ENCODE measurements around the gene AFG3L2.
A peak's percentile ranks its signal among the peaks of the same experiment; 100 is the strongest.

Gene AFG3L2

DNA sequence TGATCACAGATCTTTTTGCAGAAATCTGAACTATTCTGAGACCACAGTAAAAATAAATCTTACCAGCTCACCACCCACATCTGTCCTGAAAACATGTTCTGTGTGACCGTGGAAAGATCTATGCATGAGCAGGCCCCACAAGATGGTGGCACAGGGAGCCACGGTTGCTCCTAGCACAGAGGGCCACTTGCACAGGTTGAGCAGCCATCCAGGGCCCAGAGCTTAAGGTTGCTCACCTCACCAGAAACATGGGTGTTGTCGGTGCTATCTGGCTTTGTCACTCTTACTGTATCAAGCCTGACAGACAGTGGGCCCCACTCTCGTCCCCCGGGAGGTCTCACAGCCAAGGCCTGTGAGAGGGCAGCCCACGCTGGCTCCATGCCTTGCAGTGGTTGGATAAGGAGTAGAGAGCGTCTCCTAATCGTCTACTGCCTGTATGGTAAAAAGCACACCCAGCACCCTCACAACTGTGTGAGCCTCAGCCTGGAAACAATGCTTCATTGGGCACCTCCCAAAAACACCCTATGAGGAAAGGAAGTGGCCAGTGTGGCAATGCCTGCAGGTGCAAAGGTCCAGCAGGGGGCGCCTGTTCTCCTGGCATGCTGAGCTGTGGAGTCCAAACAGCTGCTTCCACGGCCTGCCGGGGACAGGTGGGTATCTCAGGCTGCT lies 49.4 kb downstream of the AFG3L2 start:
- Histone ChIP-seq H3K27ac (no peak overlapping the region), H3K36me3 (replicated peaks) (peaks cover 56% of the 10 kb centered on the region), H3K4me3 (ENCODE audit: low read depth, low read length) (no peak overlapping the region), H3K27me3 (replicated peaks) (no peaks in the 10 kb centered on the region)
- in situ Hi-C loops (cut with HindIII; ENCODE audit: low pct_ligation_motif_present, low sequenced_read_pairs): no loop called here
- peak; percentile 84 for DNase-seq
- TF ChIP-seq, protein P1, sequence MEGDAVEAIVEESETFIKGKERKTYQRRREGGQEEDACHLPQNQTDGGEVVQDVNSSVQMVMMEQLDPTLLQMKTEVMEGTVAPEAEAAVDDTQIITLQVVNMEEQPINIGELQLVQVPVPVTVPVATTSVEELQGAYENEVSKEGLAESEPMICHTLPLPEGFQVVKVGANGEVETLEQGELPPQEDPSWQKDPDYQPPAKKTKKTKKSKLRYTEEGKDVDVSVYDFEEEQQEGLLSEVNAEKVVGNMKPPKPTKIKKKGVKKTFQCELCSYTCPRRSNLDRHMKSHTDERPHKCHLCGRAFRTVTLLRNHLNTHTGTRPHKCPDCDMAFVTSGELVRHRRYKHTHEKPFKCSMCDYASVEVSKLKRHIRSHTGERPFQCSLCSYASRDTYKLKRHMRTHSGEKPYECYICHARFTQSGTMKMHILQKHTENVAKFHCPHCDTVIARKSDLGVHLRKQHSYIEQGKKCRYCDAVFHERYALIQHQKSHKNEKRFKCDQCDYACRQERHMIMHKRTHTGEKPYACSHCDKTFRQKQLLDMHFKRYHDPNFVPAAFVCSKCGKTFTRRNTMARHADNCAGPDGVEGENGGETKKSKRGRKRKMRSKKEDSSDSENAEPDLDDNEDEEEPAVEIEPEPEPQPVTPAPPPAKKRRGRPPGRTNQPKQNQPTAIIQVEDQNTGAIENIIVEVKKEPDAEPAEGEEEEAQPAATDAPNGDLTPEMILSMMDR (IDR thresholded peaks at IDR 0.05; ENCODE audit: low read depth, low read length, missing control alignments): peak; percentile 95

DNA sequence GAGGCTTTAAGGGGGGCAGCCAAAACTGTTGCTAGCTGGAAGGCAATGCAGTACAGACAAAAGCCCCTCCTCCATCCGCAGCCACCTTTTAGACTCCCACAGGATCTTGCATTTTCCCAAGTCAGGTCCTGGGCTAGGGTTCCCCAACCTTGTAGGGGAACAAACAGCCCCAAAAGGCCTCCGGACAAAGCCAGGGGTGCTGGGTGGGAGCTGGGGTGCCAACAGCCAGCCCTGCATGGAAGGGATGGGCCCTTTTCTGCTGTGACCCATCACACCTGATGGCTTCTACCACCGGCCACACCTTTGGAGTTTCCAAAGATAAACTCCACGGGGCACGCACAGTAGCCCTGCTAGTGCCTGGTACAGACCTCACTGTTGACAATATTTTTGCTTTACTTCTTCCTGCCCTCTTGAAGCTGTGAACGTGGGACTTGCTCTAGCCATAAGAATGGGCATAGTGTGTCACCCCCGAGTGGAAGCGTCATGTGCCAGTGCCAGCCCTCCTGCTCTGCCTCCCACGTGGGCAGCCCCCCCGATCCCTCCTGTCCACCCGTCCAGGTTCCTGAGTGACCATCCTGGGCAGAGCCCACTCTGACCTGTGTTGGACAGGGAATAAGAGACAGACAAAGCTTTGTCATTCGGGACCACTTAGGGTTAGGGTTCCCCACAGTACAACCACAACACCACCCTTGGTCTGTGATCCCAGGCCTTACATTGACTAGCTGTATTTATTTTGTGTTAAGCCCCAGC lies 50.1 kb downstream of the AFG3L2 start:
- Histone ChIP-seq H3K36me3 (replicated peaks) (peaks cover 63% of the 10 kb centered on the region), H3K27ac (no peak overlapping the region), H3K27me3 (replicated peaks) (no peaks in the 10 kb centered on the region), H3K4me3 (ENCODE audit: low read depth, low read length) (no peak overlapping the region)
- TF ChIP-seq, protein P1 (IDR thresholded peaks at IDR 0.05; ENCODE audit: low read depth, low read length, missing control alignments): no peak
- in situ Hi-C loops (cut with HindIII; ENCODE audit: low pct_ligation_motif_present, low sequenced_read_pairs): no loop called here
- DNase-seq: no peak

DNA sequence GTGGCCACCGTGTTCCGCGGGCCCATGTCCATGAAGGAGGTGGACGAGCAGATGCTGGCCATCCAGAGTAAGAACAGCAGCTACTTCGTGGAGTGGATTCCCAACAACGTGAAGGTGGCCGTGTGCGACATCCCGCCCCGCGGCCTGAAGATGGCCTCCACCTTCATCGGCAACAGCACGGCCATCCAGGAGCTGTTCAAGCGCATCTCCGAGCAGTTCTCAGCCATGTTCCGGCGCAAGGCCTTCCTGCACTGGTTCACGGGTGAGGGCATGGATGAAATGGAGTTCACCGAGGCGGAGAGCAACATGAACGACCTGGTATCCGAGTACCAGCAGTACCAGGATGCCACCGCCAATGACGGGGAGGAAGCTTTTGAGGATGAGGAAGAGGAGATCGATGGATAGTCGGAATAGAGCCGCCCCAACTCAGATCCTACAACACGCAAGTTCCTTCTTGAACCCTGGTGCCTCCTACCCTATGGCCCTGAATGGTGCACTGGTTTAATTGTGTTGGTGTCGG lies 51.2 kb downstream of the AFG3L2 start:
- Histone ChIP-seq H3K27ac (no peak overlapping the region), H3K36me3 (replicated peaks) (peaks cover 73% of the 10 kb centered on the region)
- in situ Hi-C loops (cut with HindIII; ENCODE audit: low pct_ligation_motif_present, low sequenced_read_pairs): no loop called here

DNA sequence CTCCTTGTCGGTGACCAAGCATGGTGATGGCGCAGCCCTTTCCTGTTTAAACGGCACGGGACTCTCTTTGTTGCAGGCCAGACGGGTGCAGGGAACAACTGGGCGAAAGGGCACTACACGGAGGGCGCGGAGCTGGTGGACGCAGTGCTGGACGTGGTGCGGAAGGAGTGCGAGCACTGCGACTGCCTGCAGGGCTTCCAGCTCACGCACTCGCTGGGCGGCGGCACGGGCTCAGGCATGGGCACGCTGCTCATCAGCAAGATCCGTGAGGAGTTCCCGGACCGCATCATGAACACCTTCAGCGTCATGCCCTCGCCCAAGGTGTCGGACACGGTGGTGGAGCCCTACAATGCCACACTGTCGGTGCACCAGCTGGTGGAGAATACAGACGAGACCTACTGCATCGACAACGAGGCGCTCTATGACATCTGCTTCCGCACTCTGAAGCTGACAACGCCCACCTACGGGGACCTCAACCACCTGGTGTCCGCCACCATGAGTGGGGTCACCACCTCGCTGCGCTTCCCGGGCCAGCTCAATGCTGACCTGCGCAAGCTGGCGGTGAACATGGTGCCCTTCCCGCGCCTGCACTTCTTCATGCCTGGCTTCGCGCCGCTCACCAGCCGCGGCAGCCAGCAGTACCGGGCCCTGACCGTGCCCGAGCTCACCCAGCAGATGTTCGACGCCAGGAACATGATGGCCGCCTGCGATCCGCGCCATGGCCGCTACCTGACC lies 51.9 kb downstream of the AFG3L2 start:
- no peak for DNase-seq
- Histone ChIP-seq H3K36me3 (replicated peaks) (peaks cover 79% of the 10 kb centered on the region), H3K27me3 (replicated peaks) (no peaks in the 10 kb centered on the region), H3K4me3 (ENCODE audit: low read depth, low read length) (no peak overlapping the region), H3K27ac (no peak overlapping the region)
- in situ Hi-C loops (cut with HindIII; ENCODE audit: low pct_ligation_motif_present, low sequenced_read_pairs): no loop called here
- TF ChIP-seq, protein P1 (IDR thresholded peaks at IDR 0.05; ENCODE audit: low read depth, low read length, missing control alignments): no peak

More for the DNA sequence above, 51.2 kb downstream of the AFG3L2 start:
- TF ChIP-seq, protein P1 (IDR thresholded peaks at IDR 0.05; ENCODE audit: low read depth, low read length, missing control alignments): no peak
- Histone ChIP-seq H3K27me3 (replicated peaks) (no peaks in the 10 kb centered on the region), H3K4me3 (ENCODE audit: low read depth, low read length) (no peak overlapping the region)
- no peak for DNase-seq

DNA sequence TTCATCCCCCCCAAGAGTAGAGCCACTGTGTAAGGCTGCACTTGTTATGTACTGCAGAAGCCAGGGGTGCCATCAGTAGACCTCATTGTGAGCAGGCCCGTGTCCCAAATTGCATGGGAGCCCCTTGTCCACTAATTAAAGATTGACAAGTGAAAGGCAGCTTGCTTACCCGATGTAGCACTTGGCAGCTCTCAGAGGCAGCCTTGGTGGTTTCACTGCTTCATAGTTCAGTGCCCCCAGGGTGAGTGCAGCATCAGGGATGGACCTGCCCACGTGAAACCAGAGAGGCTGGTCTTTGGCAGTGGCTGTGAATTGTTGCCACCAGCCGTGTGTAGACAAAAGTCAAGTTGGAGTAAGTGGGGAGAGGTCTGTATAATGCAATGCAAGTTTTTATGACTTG lies 55.7 kb downstream of the AFG3L2 start:
- Histone ChIP-seq H3K36me3 (replicated peaks) (peaks cover 90% of the 10 kb centered on the region), H3K27me3 (replicated peaks) (no peaks in the 10 kb centered on the region)
- in situ Hi-C loops (cut with HindIII; ENCODE audit: low pct_ligation_motif_present, low sequenced_read_pairs): no loop called here

More for the DNA sequence above, 55.7 kb downstream of the AFG3L2 start:
- no peak overlapping the region for H3K27ac ChIP-seq
- no peak overlapping the region for H3K4me3 ChIP-seq (ENCODE audit: low read depth, low read length)
- no peak for DNase-seq
- TF ChIP-seq, protein P1 (IDR thresholded peaks at IDR 0.05; ENCODE audit: low read depth, low read length, missing control alignments): no peak

All from brain microvascular endothelial cell (primary cell).